T-helper 2 cell treated with Interferon-gamma antibody and Interleukin-4, amounts not matched to agents 5 μg/mL and 100 μg/mL, for 36 hours (primary cell): Measurements from ENCODE around the gene UBC.
A peak's percentile ranks its signal among the peaks of the same experiment; 100 is the strongest.

Experiments
- DNase-seq: peaks from one replicate; pipeline ENCODE4 v3.0.0; 2021; ENCODE audit warnings: low spot score
- H3K27ac Mint-ChIP-seq: one replicate; pipeline ENCODE4 v1.8.0; 2021; ENCODE audit warnings: mild to moderate bottlenecking, mixed read lengths
- H3K27me3 Mint-ChIP-seq: one replicate; pipeline ENCODE4 v1.8.0; 2021; ENCODE audit warnings: low read depth, mixed read lengths
- H3K36me3 Mint-ChIP-seq: one replicate; pipeline ENCODE4 v1.8.0; 2021; ENCODE audit warnings: low read depth, mixed read lengths
- H3K4me1 Mint-ChIP-seq: one replicate; pipeline ENCODE4 v1.8.0; 2021; ENCODE audit warnings: low read depth, mixed read lengths
- H3K4me3 Mint-ChIP-seq: one replicate; pipeline ENCODE4 v1.8.0; 2022; ENCODE audit warnings: mild to moderate bottlenecking, moderate library complexity, mixed read lengths
- H3K9me3 Mint-ChIP-seq: one replicate; pipeline ENCODE4 v1.8.0; 2021; ENCODE audit warnings: mixed read lengths

UBC gene

GRCh38 chr12:124863416-124864325 is 50.8 kb downstream of the UBC start, which contains the start of gene SCARB1:
Gene SCARB1, minus strand, starts transcription at chr12:124863864. Its CDS starts 144 bp downstream, at chr12:124863720.
- Mint-ChIP-seq H3K27me3 (no peaks in the 10 kb centered on the region), H3K36me3 (no peaks in the 10 kb centered on the region), H3K9me3 (no peaks in the 10 kb centered on the region), H3K4me3 (peak within 1 kb of the TSS; percentile 81), H3K4me1 (peaks cover 18% of the 10 kb centered on the region), H3K27ac (peak within 1 kb of the TSS; percentile 93)
- peak; percentile 78 for DNase-seq

GRCh38 chr12:124862768-124863415 is 51.6 kb downstream of the UBC start:
- H3K27ac Mint-ChIP-seq = peak overlapping the region; percentile 21
- no peaks in the 10 kb centered on the region for H3K27me3 Mint-ChIP-seq
- DNase-seq = no peak
- no peaks in the 10 kb centered on the region for H3K9me3 Mint-ChIP-seq
- H3K4me3 Mint-ChIP-seq = peak overlapping the region; percentile 70
- H3K36me3 Mint-ChIP-seq = no peaks in the 10 kb centered on the region
- H3K4me1 Mint-ChIP-seq = peaks cover 18% of the 10 kb centered on the region

DNA sequence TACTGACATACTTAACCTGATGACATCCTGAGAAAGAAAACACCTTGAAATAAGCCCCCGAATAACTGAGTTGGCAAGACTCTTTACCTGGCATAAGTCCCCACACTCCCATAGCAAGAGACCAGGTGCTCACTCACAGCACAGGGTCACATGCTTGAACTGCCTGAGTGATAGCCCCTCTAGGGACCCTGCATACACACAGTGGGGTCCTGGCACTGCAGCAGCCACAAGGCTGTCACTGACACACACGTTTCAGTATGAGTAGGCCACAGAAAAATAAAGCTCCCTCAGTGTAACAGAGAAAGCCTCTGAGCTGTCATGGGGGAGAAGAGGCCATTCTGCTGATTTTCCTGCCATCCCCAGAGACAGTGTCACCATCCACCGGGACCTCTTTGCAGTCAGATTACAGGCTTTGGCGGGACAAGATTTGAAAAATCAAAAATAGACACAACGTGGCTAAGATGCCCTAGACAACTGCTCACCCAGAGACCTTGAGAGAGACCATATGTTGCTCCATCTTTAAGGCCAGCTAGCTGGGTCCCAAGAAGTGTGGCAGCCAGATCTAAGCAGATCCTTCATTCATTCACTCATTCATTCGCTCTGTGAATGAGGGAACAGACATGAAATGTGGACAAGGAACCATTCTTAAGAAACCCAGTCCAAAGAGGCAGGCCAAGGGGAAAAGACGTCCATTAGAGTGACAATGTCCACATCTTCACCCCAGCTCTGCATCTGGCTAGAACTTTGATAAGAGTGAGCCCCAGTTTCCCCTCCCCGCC is 52.4 kb downstream of the UBC start:
- Mint-ChIP-seq H3K4me1 (peaks cover 18% of the 10 kb centered on the region), H3K9me3 (no peaks in the 10 kb centered on the region), H3K36me3 (no peaks in the 10 kb centered on the region), H3K4me3 (peak overlapping the region; percentile 70), H3K27me3 (no peaks in the 10 kb centered on the region), H3K27ac (no peak overlapping the region)
- no peak for DNase-seq
